Measurements from ENCODE around the gene SLC2A4. TPM values are rescaled to one million over a fixed set of nuclear protein-coding genes. Genes with fewer than 3 reads are reported as not detected.

Gene SLC2A4
- polyA plus RNA-seq (ENCODE audit: low read depth in 6 of 6): not detected

- DNase-seq (peak; percentile 73), ATAC-seq (ENCODE audit: low read depth in 2 of 2) (peak; percentile 60 to 68)
- peak within 1 kb of the TSS; percentile 80 to 92 (median 88) for H3K4me3 Mint-ChIP-seq
- peaks cover 16 to 50% (median 24%) of the 10 kb centered on the region in 3 donors for H3K27me3 Mint-ChIP-seq
- peaks cover 18 to 37% (median 26%) of the 10 kb centered on the region in 3 donors for H3K4me1 Mint-ChIP-seq
- H3K36me3 Mint-ChIP-seq: no peaks in the 10 kb centered on the region
- peak within 1 kb of the TSS; percentile 64 to 96 (median 90) for H3K27ac Mint-ChIP-seq
- no peaks in the 10 kb centered on the region for H3K9me3 Mint-ChIP-seq
Measured at GRCh38 chr17:7281074-7281952, at the start of gene SLC2A4. Gene SLC2A4 (plus strand): TSS chr17:7281718. CDS start chr17:7281935, 217 bp downstream.

GRCh38 chr17:7232114-7232513 lies 49.4 kb upstream of the SLC2A4 start:
- no peaks in the 10 kb centered on the region for H3K27me3 Mint-ChIP-seq
- H3K36me3 Mint-ChIP-seq: peaks cover 0 to 14% of the 10 kb centered on the region in 2 donors
- peak overlapping the region in 1 of 6 donors; percentile 12 for H3K27ac Mint-ChIP-seq
- no peaks in the 10 kb centered on the region for H3K9me3 Mint-ChIP-seq
- H3K4me1 Mint-ChIP-seq: peaks cover 43 to 53% (median 48%) of the 10 kb centered on the region in 3 donors
- no peak for DNase-seq
- peak overlapping the region in 3 of 8 donors; percentile 8 to 23 (median 12) for H3K4me3 Mint-ChIP-seq
- ATAC-seq (ENCODE audit: low read depth in 2 of 2): no peak

- Mint-ChIP-seq H3K4me1 (peaks cover 51 to 56% (median 52%) of the 10 kb centered on the region in 3 donors), H3K36me3 (peaks cover 0 to 8% of the 10 kb centered on the region in 2 donors), H3K9me3 (no peaks in the 10 kb centered on the region), H3K4me3 (peak overlapping the region; percentile 84 to 97 (median 92)), H3K27me3 (no peaks in the 10 kb centered on the region), H3K27ac (peak overlapping the region in 5 of 6 donors; percentile 81 to 97 (median 92))
- ATAC-seq (ENCODE audit: low read depth in 2 of 2): peak in 1 of 2 donors; percentile 2
- no peak for DNase-seq
Measured at GRCh38 chr17:7233701-7234082, 47.8 kb upstream of the SLC2A4 start.

- ATAC-seq (ENCODE audit: low read depth in 2 of 2): peak; percentile 60 to 65
- Mint-ChIP-seq H3K4me1 (peaks cover 52 to 56% (median 52%) of the 10 kb centered on the region in 3 donors), H3K9me3 (no peaks in the 10 kb centered on the region), H3K4me3 (peak within 1 kb of the TSS; percentile 84 to 97 (median 92)), H3K27ac (peak within 1 kb of the TSS; percentile 61 to 97 (median 94)), H3K27me3 (no peaks in the 10 kb centered on the region), H3K36me3 (peaks cover 0 to 8% of the 10 kb centered on the region in 2 donors)
- peak; percentile 95 for DNase-seq
Measured at GRCh38 chr17:7234083-7234951, 47.2 kb upstream of the SLC2A4 start, which contains the start of gene DVL2. Gene DVL2 (minus strand): TSS chr17:7234517. CDS start chr17:7234262, 255 bp downstream.

- no peak for DNase-seq
Measured at GRCh38 chr17:7235693-7236665, 45.5 kb upstream of the SLC2A4 start.

GRCh38 chr17:7236808-7237207 lies 44.7 kb upstream of the SLC2A4 start:
- peak overlapping the region; percentile 77 to 100 (median 97) for H3K4me3 Mint-ChIP-seq
- H3K27me3 Mint-ChIP-seq: no peaks in the 10 kb centered on the region
- H3K36me3 Mint-ChIP-seq: peaks cover under 1 to 25% of the 10 kb centered on the region in 2 donors
- DNase-seq (no peak), ATAC-seq (ENCODE audit: low read depth in 2 of 2) (no peak)
- peaks cover 70 to 79% (median 73%) of the 10 kb centered on the region in 3 donors for H3K4me1 Mint-ChIP-seq
- no peaks in the 10 kb centered on the region for H3K9me3 Mint-ChIP-seq
- H3K27ac Mint-ChIP-seq: peak overlapping the region in 4 of 6 donors; percentile 0 to 100 (median 95)

More at GRCh38 chr17:7235693-7236665, 45.5 kb upstream of the SLC2A4 start:
- H3K27me3 Mint-ChIP-seq: no peaks in the 10 kb centered on the region
- H3K9me3 Mint-ChIP-seq: no peaks in the 10 kb centered on the region
- H3K36me3 Mint-ChIP-seq: peaks cover 0 to 16% of the 10 kb centered on the region in 2 donors
- peaks cover 63 to 72% (median 66%) of the 10 kb centered on the region in 3 donors for H3K4me1 Mint-ChIP-seq
- H3K4me3 Mint-ChIP-seq: peak overlapping the region; percentile 30 to 100 (median 96)
- no peak for ATAC-seq (ENCODE audit: low read depth in 2 of 2)
- peak overlapping the region in 4 of 6 donors; percentile 84 to 100 (median 92) for H3K27ac Mint-ChIP-seq

GRCh38 chr17:7237266-7237760 lies 44.2 kb upstream of the SLC2A4 start:
- H3K27ac Mint-ChIP-seq: peak overlapping the region; percentile 0 to 100 (median 93)
- H3K27me3 Mint-ChIP-seq: no peaks in the 10 kb centered on the region
- no peaks in the 10 kb centered on the region for H3K9me3 Mint-ChIP-seq
- peak overlapping the region; percentile 87 to 100 (median 98) for H3K4me3 Mint-ChIP-seq
- peaks cover 4 to 30% of the 10 kb centered on the region in 2 donors for H3K36me3 Mint-ChIP-seq
- DNase-seq: no peak
- H3K4me1 Mint-ChIP-seq: peaks cover 69 to 78% (median 73%) of the 10 kb centered on the region in 3 donors
- no peak for ATAC-seq (ENCODE audit: low read depth in 2 of 2)

GRCh38 chr17:7237761-7238419 lies 43.6 kb upstream of the SLC2A4 start:
- Mint-ChIP-seq H3K36me3 (peaks cover 4 to 32% of the 10 kb centered on the region in 2 donors), H3K27ac (peak overlapping the region; percentile 87 to 100 (median 94)), H3K9me3 (peaks cover 0 to 4% (median 0%) of the 10 kb centered on the region in 7 donors), H3K4me1 (peaks cover 68 to 79% (median 71%) of the 10 kb centered on the region in 3 donors), H3K27me3 (no peaks in the 10 kb centered on the region), H3K4me3 (peak overlapping the region; percentile 87 to 100 (median 98))
- ATAC-seq (ENCODE audit: low read depth in 2 of 2) (peak; percentile 27 to 32), DNase-seq (peak; percentile 72)

GRCh38 chr17:7238420-7239090 lies 43.0 kb upstream of the SLC2A4 start:
- Mint-ChIP-seq H3K4me3 (peak overlapping the region; percentile 87 to 100 (median 98)), H3K4me1 (peaks cover 66 to 78% (median 70%) of the 10 kb centered on the region in 3 donors), H3K27me3 (no peaks in the 10 kb centered on the region), H3K27ac (peak overlapping the region; percentile 91 to 100 (median 96)), H3K36me3 (peaks cover 4 to 32% of the 10 kb centered on the region in 2 donors), H3K9me3 (peaks cover 0 to 4% (median 0%) of the 10 kb centered on the region in 7 donors)
- ATAC-seq (ENCODE audit: low read depth in 2 of 2) (no peak), DNase-seq (no peak)

- Mint-ChIP-seq H3K27me3 (no peaks in the 10 kb centered on the region), H3K4me1 (peaks cover 61 to 73% (median 65%) of the 10 kb centered on the region in 3 donors), H3K9me3 (peaks cover 0 to 4% (median 0%) of the 10 kb centered on the region in 7 donors), H3K4me3 (peak within 1 kb of the TSS; percentile 87 to 100 (median 98)), H3K27ac (peak within 1 kb of the TSS; percentile 91 to 100 (median 98)), H3K36me3 (peaks cover 4 to 32% of the 10 kb centered on the region in 2 donors)
- peak; percentile 59 to 61 for ATAC-seq (ENCODE audit: low read depth in 2 of 2)
- DNase-seq: peak; percentile 93
Measured at GRCh38 chr17:7239091-7240027, 42.2 kb upstream of the SLC2A4 start, which contains the start of gene PHF23. Gene PHF23 (minus strand): TSS chr17:7239457. CDS start chr17:7239279, 178 bp downstream.
